ENCODE data around the gene FHL2.

Gene FHL2

GRCh38 chr2:105379741-105380186 is 19.1 kb downstream of the FHL2 start:
- Histone ChIP-seq H3K79me2 (ENCODE audit: insufficient read depth, low read length) (no peaks in the 10 kb centered on the region; the same call in 1 of the 2 replicates), H3F3A (ENCODE audit: low read depth) (no peaks in the 10 kb centered on the region), H2AFZ (ENCODE audit: low read length) (no peak overlapping the region), H4K20me1 (ENCODE audit: insufficient read depth, low read length, poor library complexity, severe bottlenecking) (peaks cover 3% of the 10 kb centered on the region), H3K9ac (ENCODE audit: low read depth, low read length, poor library complexity, severe bottlenecking) (no peak overlapping the region), H3K4me2 (ENCODE audit: low read depth, low read length, poor library complexity, severe bottlenecking) (no peak overlapping the region), H3K36me3 (ENCODE audit: insufficient read depth, low read length) (peaks cover 68% of the 10 kb centered on the region), H3K9me2 (replicated peaks; ENCODE audit: low read depth, low read length) (no peaks in the 10 kb centered on the region), H3K4me3 (ENCODE audit: low read length, poor library complexity, severe bottlenecking) (no peak overlapping the region), H3K27me3 (ENCODE audit: insufficient read depth, low read length, poor library complexity, severe bottlenecking) (no peaks in the 10 kb centered on the region), H3K4me1 (ENCODE audit: insufficient read depth, low read length, poor library complexity, severe bottlenecking) (peaks cover 6% of the 10 kb centered on the region), H3K9me3 (ENCODE audit: insufficient read depth, low read depth, low read length) (no peaks in the 10 kb centered on the region)
- TF ChIP-seq CTCF (conservative IDR thresholded peaks at IDR 0.05; ENCODE audit: low read length) (no peak), EZH2phosphoT487 (IDR thresholded peaks at IDR 0.05; ENCODE audit: borderline replicate concordance) (no peak)

GRCh38 chr2:105378921-105379383 is 19.9 kb downstream of the FHL2 start:
- H3F3A ChIP-seq (ENCODE audit: low read depth): no peaks in the 10 kb centered on the region
- peaks cover 66% of the 10 kb centered on the region for H3K36me3 ChIP-seq (ENCODE audit: insufficient read depth, low read length)
- H3K79me2 ChIP-seq (ENCODE audit: insufficient read depth, low read length): no peaks in the 10 kb centered on the region; the same call in 1 of the 2 replicates

GRCh38 chr2:105378276-105378840 is 20.5 kb downstream of the FHL2 start:
- TF ChIP-seq EZH2phosphoT487 (IDR thresholded peaks at IDR 0.05; ENCODE audit: borderline replicate concordance) (no peak), CTCF (conservative IDR thresholded peaks at IDR 0.05; ENCODE audit: low read length) (no peak)
- H2AFZ ChIP-seq (ENCODE audit: low read length): no peak overlapping the region
- H3K9me2 ChIP-seq (replicated peaks; ENCODE audit: low read depth, low read length): no peaks in the 10 kb centered on the region
- no peak overlapping the region for H3K4me3 ChIP-seq (ENCODE audit: low read length, poor library complexity, severe bottlenecking)
- H3K4me1 ChIP-seq (ENCODE audit: insufficient read depth, low read length, poor library complexity, severe bottlenecking): peaks cover 6% of the 10 kb centered on the region
- no peaks in the 10 kb centered on the region; the same call in 1 of the 2 replicates for H3K79me2 ChIP-seq (ENCODE audit: insufficient read depth, low read length)
- H3K36me3 ChIP-seq (ENCODE audit: insufficient read depth, low read length): peaks cover 66% of the 10 kb centered on the region
- peaks cover 3% of the 10 kb centered on the region for H4K20me1 ChIP-seq (ENCODE audit: insufficient read depth, low read length, poor library complexity, severe bottlenecking)
- no peak overlapping the region for H3K4me2 ChIP-seq (ENCODE audit: low read depth, low read length, poor library complexity, severe bottlenecking)
- no peaks in the 10 kb centered on the region for H3K9me3 ChIP-seq (ENCODE audit: insufficient read depth, low read depth, low read length)
- no peak overlapping the region for H3K9ac ChIP-seq (ENCODE audit: low read depth, low read length, poor library complexity, severe bottlenecking)
- H3F3A ChIP-seq (ENCODE audit: low read depth): no peaks in the 10 kb centered on the region
- no peaks in the 10 kb centered on the region for H3K27me3 ChIP-seq (ENCODE audit: insufficient read depth, low read length, poor library complexity, severe bottlenecking)

More at GRCh38 chr2:105378921-105379383, 19.9 kb downstream of the FHL2 start:
- Histone ChIP-seq H3K9me3 (ENCODE audit: insufficient read depth, low read depth, low read length) (no peaks in the 10 kb centered on the region), H3K4me3 (ENCODE audit: low read length, poor library complexity, severe bottlenecking) (no peak overlapping the region), H3K27me3 (ENCODE audit: insufficient read depth, low read length, poor library complexity, severe bottlenecking) (no peaks in the 10 kb centered on the region), H3K4me1 (ENCODE audit: insufficient read depth, low read length, poor library complexity, severe bottlenecking) (peaks cover 6% of the 10 kb centered on the region), H2AFZ (ENCODE audit: low read length) (no peak overlapping the region), H3K4me2 (ENCODE audit: low read depth, low read length, poor library complexity, severe bottlenecking) (no peak overlapping the region), H4K20me1 (ENCODE audit: insufficient read depth, low read length, poor library complexity, severe bottlenecking) (peaks cover 3% of the 10 kb centered on the region), H3K9ac (ENCODE audit: low read depth, low read length, poor library complexity, severe bottlenecking) (no peak overlapping the region), H3K9me2 (replicated peaks; ENCODE audit: low read depth, low read length) (no peaks in the 10 kb centered on the region)
- TF ChIP-seq EZH2phosphoT487 (IDR thresholded peaks at IDR 0.05; ENCODE audit: borderline replicate concordance) (no peak), CTCF (conservative IDR thresholded peaks at IDR 0.05; ENCODE audit: low read length) (no peak)
